H9 (cell line): Measurements from ENCODE around the gene CDC42EP4. TPM values are rescaled to one million over a fixed set of nuclear protein-coding genes. Genes with fewer than 3 reads are reported as not detected.

Source experiments
- DNase-seq: peaks from one replicate; pipeline ENCODE4 v3.0.0-alpha.2; 2017
- H2AFZ ChIP-seq: one replicate; pipeline ENCODE4 v1.6.1; 2013; ENCODE audit warnings: mild to moderate bottlenecking, low read length, control low read depth, moderate library complexity
- H2AK5ac ChIP-seq: 2 replicates; pipeline ENCODE4 v1.6.1; 2013; ENCODE audit warnings: low read length, control low read depth, mixed read lengths; ENCODE audit not compliant: insufficient read length
- H2BK120ac ChIP-seq: one replicate; pipeline ENCODE4 v1.6.1; 2013; ENCODE audit warnings: low read depth, mild to moderate bottlenecking, low read length, control low read depth, inconsistent platforms; ENCODE audit not compliant: poor library complexity, severe bottlenecking
- H2BK12ac ChIP-seq: 2 replicates; pipeline ENCODE4 v1.6.1; 2013; ENCODE audit warnings: low read length, control low read depth, mixed read lengths, low read depth; ENCODE audit not compliant: insufficient read length
- H2BK15ac ChIP-seq: 2 replicates; pipeline ENCODE4 v1.6.1; 2013; ENCODE audit warnings: low read depth, low read length, control low read depth
- H2BK20ac ChIP-seq: one replicate; pipeline ENCODE4 v1.6.1; 2013; ENCODE audit warnings: low read depth, mild to moderate bottlenecking, low read length, control low read depth, inconsistent platforms; ENCODE audit not compliant: poor library complexity, severe bottlenecking
- H2BK5ac ChIP-seq: 2 replicates; pipeline ENCODE4 v1.6.1; 2013; ENCODE audit warnings: low read length, control low read depth, mixed read lengths; ENCODE audit not compliant: insufficient read length
- H3K14ac ChIP-seq: 2 replicates; pipeline ENCODE4 v1.6.1; 2013; ENCODE audit warnings: low read length, control low read depth; ENCODE audit not compliant: insufficient read depth
- H3K18ac ChIP-seq: 2 replicates; pipeline ENCODE4 v1.6.1; 2013; ENCODE audit warnings: low read depth, mild to moderate bottlenecking, mixed read lengths, low read length, control low read depth; ENCODE audit not compliant: insufficient read length
- H3K23ac ChIP-seq: 2 replicates; pipeline ENCODE4 v1.6.1; 2013; ENCODE audit warnings: low read length, control low read depth, mixed read lengths, low read depth; ENCODE audit not compliant: insufficient read length
- H3K23me2 ChIP-seq: 2 replicates; pipeline ENCODE4 v1.6.1; 2013; ENCODE audit warnings: low read depth, mild to moderate bottlenecking, mixed read lengths, low read length, control low read depth; ENCODE audit not compliant: insufficient read length, poor library complexity, severe bottlenecking
- H3K27ac ChIP-seq: 2 replicates; pipeline ENCODE4 v1.5.1; 2013; ENCODE audit warnings: low read length, control low read depth, mixed read lengths, low read depth; ENCODE audit not compliant: insufficient read length
- H3K27me3 ChIP-seq: 2 replicates; pipeline ENCODE4 v1.6.1; 2013; ENCODE audit warnings: low read length, control low read depth, inconsistent platforms; ENCODE audit not compliant: insufficient read depth
- H3K4ac ChIP-seq: 2 replicates; pipeline ENCODE4 v1.6.1; 2013; ENCODE audit warnings: low read depth, mild to moderate bottlenecking, control low read depth, inconsistent platforms, low read length, moderate library complexity
- H3K4me1 ChIP-seq: 2 replicates; pipeline ENCODE4 v1.6.1; 2013; ENCODE audit warnings: low read length, control low read depth, inconsistent platforms; ENCODE audit not compliant: insufficient read depth
- H3K4me2 ChIP-seq: 2 replicates; pipeline ENCODE4 v1.6.1; 2013; ENCODE audit warnings: low read length, control low read depth, mixed read lengths; ENCODE audit not compliant: insufficient read length, insufficient read depth
- H3K56ac ChIP-seq: 2 replicates; pipeline ENCODE4 v1.6.1; 2013; ENCODE audit warnings: low read depth, mild to moderate bottlenecking, mixed read lengths, low read length, control low read depth; ENCODE audit not compliant: insufficient read length
- H3K79me1 ChIP-seq: 2 replicates; pipeline ENCODE4 v1.6.1; 2013; ENCODE audit warnings: low read depth, mild to moderate bottlenecking, moderate library complexity, low read length, control low read depth, inconsistent platforms; ENCODE audit not compliant: insufficient read depth, poor library complexity, severe bottlenecking
- H3K79me2 ChIP-seq: 2 replicates; pipeline ENCODE4 v1.6.1; 2013; ENCODE audit warnings: low read length, control low read depth, inconsistent platforms; ENCODE audit not compliant: insufficient read depth
- H3K9ac ChIP-seq: 2 replicates; pipeline ENCODE4 v1.6.1; 2013; ENCODE audit warnings: low read length, control low read depth, mixed read lengths; ENCODE audit not compliant: insufficient read length; ENCODE audit errors: extremely low read depth
- H3K9me3 ChIP-seq: one replicate; pipeline ENCODE4 v1.6.1; 2013; ENCODE audit warnings: low read depth, low read length, inconsistent platforms; ENCODE audit not compliant: control insufficient read depth
- H3T11ph ChIP-seq: one replicate; pipeline ENCODE4 v1.6.1; 2013; ENCODE audit warnings: mild to moderate bottlenecking, low read length, control low read depth, inconsistent platforms
- H4K20me1 ChIP-seq: one replicate; pipeline ENCODE4 v1.6.1; 2013; ENCODE audit not compliant: control insufficient read depth, insufficient read length, insufficient read depth
- H4K5ac ChIP-seq: 2 replicates; pipeline ENCODE4 v1.6.1; 2013; ENCODE audit warnings: low read depth, mild to moderate bottlenecking, mixed read lengths, low read length, control low read depth; ENCODE audit not compliant: insufficient read length
- H4K8ac ChIP-seq: replicated peaks from 2 replicates; pipeline ENCODE4 v1.6.1; 2013; ENCODE audit warnings: low read length, control low read depth, mixed read lengths, low read depth; ENCODE audit not compliant: insufficient read length
- H4K91ac ChIP-seq: 2 replicates; pipeline ENCODE4 v1.6.1; 2013; ENCODE audit warnings: low read depth, mild to moderate bottlenecking, moderate library complexity, mixed read lengths, low read length, control low read depth; ENCODE audit not compliant: insufficient read length
- H3K27ac Mint-ChIP-seq, 3 experiments: 2 replicates in 2 of 3; 3 replicates in 1 of 3; pipeline ENCODE4 v1.8.0; 2020 to 2021; ENCODE audit warnings: mixed read lengths in 3 of 3, mild to moderate bottlenecking in 1 of 3, moderate library complexity in 1 of 3
- H3K27me3 Mint-ChIP-seq: 2 replicates; pipeline ENCODE4 v1.8.0; 2021; ENCODE audit warnings: low read depth, mild to moderate bottlenecking, moderate library complexity, mixed read lengths
- H3K36me3 Mint-ChIP-seq, 3 experiments: 2 replicates in 2 of 3; 3 replicates in 1 of 3; pipeline ENCODE4 v1.8.0; 2020 to 2021; ENCODE audit warnings: low read depth in 3 of 3, mixed read lengths in 3 of 3; ENCODE audit not compliant: insufficient read depth in 1 of 3
- H3K4me1 Mint-ChIP-seq, 2 experiments: 2 replicates each; pipeline ENCODE4 v1.8.0; 2020; ENCODE audit warnings: mixed read lengths in 2 of 2
- H3K4me3 Mint-ChIP-seq, 2 experiments: 2 replicates in 1 of 2; 3 replicates in 1 of 2; pipeline ENCODE4 v1.8.0; 2020 to 2021; ENCODE audit warnings: mild to moderate bottlenecking in 2 of 2, mixed read lengths in 2 of 2, moderate library complexity in 1 of 2
- H3K9me3 Mint-ChIP-seq, 2 experiments: 2 replicates in 1 of 2; 3 replicates in 1 of 2; pipeline ENCODE4 v1.8.0; 2020; ENCODE audit warnings: mild to moderate bottlenecking in 2 of 2, mixed read lengths in 2 of 2, moderate library complexity in 1 of 2
- CTCF ChIP-seq: fragments of 200-600 bp; sonication (generic); conservative IDR thresholded peaks from 3 replicates; pipeline ENCODE4 v1.8.0; 2021; ENCODE audit warnings: antibody characterized with exemption, mild to moderate bottlenecking
- WGBS: extraction: QIAGEN DNeasy Blood & Tissue Kit; methylation state at CpG from one replicate; pipeline ENCODE4 v1.1.7; 2013; ENCODE audit warnings: missing lambda C conversion rate, low lambda C conversion rate, mixed read lengths; ENCODE audit not compliant: insufficient read length; ENCODE audit errors: extremely low coverage; 5-methylcytosine and 5-hydroxymethylcytosine counted together
- total RNA-seq: library from RNA; stranded (reverse); gene quantifications from 2 replicates; pipeline ENCODE4 v1.2.1, GENCODE V29; 2021

CDC42EP4 gene
- total RNA-seq, 1 experiment from 2014 or later: 27.1 TPM

- H3K36me3 Mint-ChIP-seq: no peaks in the 10 kb centered on the region
- Histone ChIP-seq H2BK120ac (no peak overlapping the region), H2BK5ac (no peak overlapping the region), H3K79me1 (no peaks in the 10 kb centered on the region), H3K27me3 (no peaks in the 10 kb centered on the region; the same call in 1 of the 2 replicates), H4K5ac (no peak overlapping the region), H3K23ac (no peak overlapping the region), H2BK12ac (no peak overlapping the region), H2BK15ac (no peak overlapping the region), H4K91ac (no peak overlapping the region), H4K8ac (no peak overlapping the region), H3K9me3 (no peaks in the 10 kb centered on the region), H3K14ac (no peak overlapping the region), H3K4me2 (peak overlapping the region; percentile 4), H3K9ac (no peak overlapping the region), H2AK5ac (no peak overlapping the region), H3K4me1 (peaks cover 3% of the 10 kb centered on the region; the same call in 1 of the 2 replicates), H3K18ac (no peak overlapping the region), H3K4ac (no peak overlapping the region), H3K56ac (no peak overlapping the region), H3K79me2 (no peaks in the 10 kb centered on the region), H2AFZ (no peak overlapping the region), H3K23me2 (no peaks in the 10 kb centered on the region), H4K20me1 (peaks cover 2% of the 10 kb centered on the region), H3T11ph (no peak overlapping the region), H3K27ac (no peak overlapping the region), H2BK20ac (no peak overlapping the region)
- no peaks in the 10 kb centered on the region for H3K9me3 Mint-ChIP-seq
- peaks cover 21 to 36% of the 10 kb centered on the region in 2 experiments for H3K4me1 Mint-ChIP-seq
- TF ChIP-seq CTCF: no peak
- H3K27me3 Mint-ChIP-seq: peaks cover 27% of the 10 kb centered on the region
- no CpG with 5 or more reads among the region's 19 CpGs for WGBS
- no peak for DNase-seq
- H3K27ac Mint-ChIP-seq: 0 out of 7 replicates have a peak overlapping the region, but pooled peaks of 1 of the 3 experiments have one; percentile 62
- H3K4me3 Mint-ChIP-seq: peak overlapping the region in 1 of 2 experiments; percentile 60; a peak in 1 of 5 replicates
Measured at GRCh38 chr17:73261952-73262675, 49.7 kb downstream of the CDC42EP4 start.
